Prostate gland (tissue), 2 donors: ENCODE measurements around the gene FHOD1.

Experiments
- POLR2A ChIP-seq: fragments of 450-650 bp; IDR thresholded peaks from one replicate; pipeline ENCODE4 v1.6.1; 2016; ENCODE audit warnings: antibody characterized with exemption, mild to moderate bottlenecking
- TF ChIP-seq, protein P1 (sequence below), 4 experiments: fragments of 200-600 bp in 2 of 4; fragments of 450-650 bp in 2 of 4; sonication (generic) in 2 of 4; IDR thresholded peaks; 1 replicate in 3 of 4; 2 replicates in 1 of 4; pipeline ENCODE4 v1.5.1; 2016 to 2019; ENCODE audit warnings: antibody characterized with exemption in 4 of 4, mild to moderate bottlenecking in 2 of 4, moderate library complexity in 2 of 4

GRCh38 chr16:67271446-67271845 is 24.2 kb upstream of the FHOD1 start:
- TF ChIP-seq, protein P1, sequence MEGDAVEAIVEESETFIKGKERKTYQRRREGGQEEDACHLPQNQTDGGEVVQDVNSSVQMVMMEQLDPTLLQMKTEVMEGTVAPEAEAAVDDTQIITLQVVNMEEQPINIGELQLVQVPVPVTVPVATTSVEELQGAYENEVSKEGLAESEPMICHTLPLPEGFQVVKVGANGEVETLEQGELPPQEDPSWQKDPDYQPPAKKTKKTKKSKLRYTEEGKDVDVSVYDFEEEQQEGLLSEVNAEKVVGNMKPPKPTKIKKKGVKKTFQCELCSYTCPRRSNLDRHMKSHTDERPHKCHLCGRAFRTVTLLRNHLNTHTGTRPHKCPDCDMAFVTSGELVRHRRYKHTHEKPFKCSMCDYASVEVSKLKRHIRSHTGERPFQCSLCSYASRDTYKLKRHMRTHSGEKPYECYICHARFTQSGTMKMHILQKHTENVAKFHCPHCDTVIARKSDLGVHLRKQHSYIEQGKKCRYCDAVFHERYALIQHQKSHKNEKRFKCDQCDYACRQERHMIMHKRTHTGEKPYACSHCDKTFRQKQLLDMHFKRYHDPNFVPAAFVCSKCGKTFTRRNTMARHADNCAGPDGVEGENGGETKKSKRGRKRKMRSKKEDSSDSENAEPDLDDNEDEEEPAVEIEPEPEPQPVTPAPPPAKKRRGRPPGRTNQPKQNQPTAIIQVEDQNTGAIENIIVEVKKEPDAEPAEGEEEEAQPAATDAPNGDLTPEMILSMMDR (IDR thresholded peaks at IDR 0.05): no peak
- TF ChIP-seq POLR2A: no peak
